Fibroblast of peridontal ligament (primary cell): ENCODE measurements around the gene SEMA5A.

Experiments
- DNase-seq: peaks from one replicate; pipeline ENCODE4 v3.0.0-alpha.2; 2010; ENCODE audit errors: extremely low read depth

Gene SEMA5A

DNA sequence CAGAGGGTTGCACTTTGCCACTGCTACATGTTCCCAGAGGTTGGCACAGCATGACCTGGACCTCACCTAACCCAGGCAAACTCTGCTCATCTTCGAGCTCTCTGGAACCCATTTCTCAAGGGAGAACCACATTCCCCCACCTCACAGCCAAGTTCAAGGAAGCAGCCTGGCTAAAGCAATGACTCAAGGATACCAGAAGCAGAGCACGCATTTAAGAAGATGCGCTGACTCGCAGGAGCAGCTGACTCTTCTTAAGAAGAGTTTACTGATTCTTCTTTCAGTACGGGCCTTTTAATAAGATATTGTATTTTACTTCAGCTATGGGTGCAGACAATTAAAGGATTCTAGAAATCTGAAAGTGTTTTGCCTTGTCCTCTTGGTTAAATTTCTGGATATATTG is 4.1 kb upstream of the SEMA5A start:
- DNase-seq, result no peak

DNA sequence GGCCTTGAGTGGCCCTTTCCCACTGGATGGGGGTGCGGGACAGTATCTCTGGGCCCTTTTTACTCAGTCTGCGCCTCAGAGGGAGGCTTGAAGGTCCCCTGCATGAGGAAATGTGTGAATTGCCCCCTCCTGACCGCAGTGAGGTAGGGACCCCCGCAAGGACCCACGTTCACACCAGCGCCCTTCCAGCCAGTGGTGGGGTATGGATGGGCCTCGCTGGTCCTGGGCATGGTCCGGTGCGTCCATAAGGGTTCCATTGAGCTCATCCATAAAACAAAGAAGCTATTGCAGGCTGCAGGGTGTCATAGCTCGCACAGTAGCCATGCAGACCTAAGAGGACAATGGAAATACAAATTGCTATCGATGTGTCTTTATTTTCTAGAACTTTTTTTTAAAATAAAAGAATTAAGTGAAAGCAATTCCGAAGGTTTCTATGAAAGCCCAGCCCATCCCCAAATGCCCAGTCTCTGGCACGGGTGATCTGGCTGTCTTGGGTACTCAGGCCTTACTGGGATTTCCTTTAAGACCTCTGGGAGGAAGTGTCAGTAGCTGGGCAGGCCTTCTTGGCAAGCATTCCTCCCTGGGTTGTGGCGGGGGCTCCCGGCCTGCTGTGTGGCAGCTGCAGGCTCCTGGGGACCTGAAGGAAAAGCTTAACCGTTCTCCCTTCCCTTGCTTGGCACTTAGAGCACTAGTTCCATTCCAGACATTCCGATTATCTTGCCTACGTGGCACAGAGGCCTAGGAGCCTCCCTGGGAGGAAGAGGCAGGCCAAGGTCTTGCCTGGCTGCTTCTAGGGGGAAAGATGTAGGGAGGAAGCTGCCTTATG is 1.5 kb upstream of the SEMA5A start:
- peak; percentile 66 for DNase-seq

DNA sequence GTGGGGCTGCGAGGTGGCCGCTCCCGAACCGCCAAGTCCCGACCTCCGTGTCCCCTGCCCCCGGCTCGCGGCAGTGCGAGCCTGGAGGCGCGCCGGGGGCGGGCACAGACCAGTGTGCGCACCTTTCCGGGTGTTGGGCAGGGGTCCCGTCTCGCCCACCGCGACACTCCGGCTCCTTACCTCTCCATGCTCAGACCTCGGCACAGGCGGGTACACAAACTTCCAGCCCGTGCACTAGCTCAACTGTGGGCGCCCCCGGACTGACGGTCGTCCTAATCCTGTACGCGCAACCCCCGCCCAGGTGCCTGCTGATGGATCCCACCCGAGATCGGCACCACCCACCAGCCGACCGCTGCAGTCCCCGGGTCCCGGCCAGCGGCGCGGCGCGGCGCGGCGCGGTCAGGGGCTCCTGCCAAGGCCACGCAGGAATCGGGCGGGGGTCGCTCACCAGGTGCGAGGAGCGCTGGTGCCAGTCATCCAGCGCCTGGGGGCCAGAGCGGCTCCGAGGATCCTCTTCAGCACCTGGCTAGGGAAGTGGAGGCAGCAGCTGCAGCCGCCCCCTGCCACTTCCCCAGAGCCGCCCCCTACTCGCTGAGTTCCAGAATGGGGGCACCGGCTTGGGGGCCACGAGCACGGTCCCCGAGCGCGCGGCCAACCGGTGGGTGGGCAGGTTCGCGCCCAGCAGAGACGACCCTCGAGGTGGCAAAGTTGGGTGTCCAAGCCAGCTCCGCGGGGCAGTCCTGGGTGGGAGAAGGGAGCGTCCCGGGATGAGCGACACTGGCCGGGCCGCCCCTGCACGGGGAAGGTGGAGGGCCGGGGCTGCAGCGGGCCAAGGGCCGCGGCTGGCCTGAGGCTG is 511 bp downstream of the SEMA5A start:
- no peak for DNase-seq

DNA sequence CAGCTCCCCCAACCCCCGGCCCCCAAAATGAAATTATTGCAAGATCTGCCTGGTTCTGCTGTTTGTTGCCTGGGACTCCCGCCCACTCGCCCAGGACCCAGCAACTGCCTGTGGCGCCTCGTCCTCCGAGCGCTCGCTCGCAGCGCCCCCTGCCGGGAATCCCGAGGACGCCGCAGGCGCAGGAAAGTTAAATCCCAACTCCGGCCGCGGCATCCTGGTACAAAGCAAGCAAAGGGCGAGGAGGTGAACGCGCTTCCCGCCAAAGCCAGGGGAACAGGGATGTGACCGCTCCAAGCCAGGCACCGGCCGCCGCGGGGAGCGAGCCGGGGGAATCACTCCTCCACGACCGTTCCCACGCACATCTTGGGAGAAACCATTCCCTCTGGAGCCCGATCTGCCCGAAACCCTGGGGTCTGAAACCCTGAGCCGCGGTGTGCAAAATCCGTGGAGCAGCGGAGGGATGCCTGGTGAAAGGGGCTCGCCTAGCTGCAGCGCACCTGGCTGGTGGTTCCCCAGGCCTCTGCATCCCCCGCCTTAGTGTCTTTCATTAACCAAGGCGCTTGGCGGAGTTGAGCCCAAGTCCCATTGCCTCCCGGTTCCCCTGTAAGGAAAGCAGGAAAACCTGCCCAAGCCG is 1.3 kb downstream of the SEMA5A start:
- DNase-seq, result peak; percentile 78

DNA sequence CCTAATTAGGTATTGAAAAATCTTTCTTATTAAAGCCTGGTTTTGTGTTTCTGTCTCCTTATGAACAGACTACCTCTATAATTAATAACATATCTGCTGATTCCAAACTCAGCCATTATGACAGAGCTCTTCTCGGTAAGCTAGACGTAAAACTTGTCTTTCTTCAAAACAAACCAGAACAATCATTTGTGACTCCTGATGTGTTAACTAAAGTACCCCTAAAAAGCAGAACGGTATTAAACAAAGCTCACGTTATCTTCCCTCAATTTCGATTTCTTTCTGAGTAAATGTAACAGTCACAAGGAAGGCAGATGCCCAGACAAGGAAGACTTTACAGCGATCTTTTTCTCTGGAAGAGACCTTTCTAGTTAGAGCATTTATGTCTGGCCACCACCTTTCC is 1.8 kb downstream of the SEMA5A start:
- DNase-seq, result peak; percentile 60

DNA sequence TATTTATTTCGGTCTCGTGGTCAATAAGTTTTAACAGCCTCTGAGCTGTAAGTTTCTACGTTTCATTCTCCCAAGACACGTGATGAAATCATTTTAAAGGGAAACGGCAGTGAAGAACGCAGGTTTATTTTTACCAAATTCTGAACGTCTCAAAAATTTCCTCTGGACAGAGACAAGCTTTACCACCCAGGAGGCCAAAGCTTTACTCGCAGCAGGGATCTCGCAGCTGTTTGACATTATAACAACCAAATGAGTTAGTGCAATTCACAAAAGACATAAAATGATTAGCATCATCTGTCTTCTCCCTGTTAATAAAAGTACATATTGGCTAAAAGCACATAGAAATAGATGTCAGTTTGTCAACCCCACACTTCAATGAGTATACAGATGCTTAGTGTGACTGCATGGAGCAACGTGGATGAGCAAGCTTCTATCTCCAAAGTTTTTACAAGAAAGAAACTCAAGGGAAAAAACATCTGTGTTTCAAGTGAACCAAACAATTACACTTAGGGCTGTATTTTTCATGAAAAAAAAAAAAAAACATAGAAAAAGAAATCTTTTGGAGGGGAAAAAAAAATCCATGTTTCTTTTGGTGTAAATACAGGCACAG is 2.5 kb downstream of the SEMA5A start:
- DNase-seq, result peak; percentile 68

DNA sequence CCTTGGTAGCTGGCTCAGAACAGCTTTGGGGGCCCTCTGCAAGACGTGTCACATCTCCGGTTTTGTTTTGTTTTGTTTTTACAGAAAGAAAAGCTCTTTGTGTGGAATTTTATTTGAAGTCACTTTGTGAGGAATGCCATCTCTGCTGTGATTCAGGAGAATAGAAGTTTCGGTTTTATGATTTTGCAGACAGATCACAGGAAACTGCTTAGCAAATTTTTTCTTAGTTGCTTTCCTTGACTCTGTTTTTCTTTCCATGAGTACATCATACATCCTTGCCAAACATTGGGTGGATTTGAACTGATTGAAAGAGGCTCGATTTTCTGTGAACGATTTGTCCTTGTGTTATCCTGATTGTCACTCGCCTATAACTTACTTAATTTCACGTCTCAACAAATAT is 5.1 kb downstream of the SEMA5A start:
- peak; percentile 73 for DNase-seq

DNA sequence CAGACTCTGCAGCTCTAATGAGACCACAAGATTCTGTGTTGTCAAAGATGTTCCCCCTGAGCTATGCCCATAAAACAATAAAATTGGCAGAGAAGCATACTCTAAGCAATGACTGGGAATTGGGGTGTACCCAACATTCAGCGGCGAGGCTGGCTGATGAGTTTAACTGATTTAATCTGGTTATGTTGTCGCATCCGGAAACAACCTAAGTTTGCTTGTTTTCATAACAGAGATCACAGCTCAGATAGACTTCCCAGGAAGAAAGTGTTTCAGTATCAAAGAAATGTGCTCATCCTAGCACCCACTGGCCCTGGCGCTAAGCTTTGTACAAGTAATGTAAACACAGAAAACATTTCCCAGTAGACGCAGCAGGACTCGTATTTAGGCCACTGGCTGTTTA is 7.4 kb downstream of the SEMA5A start:
- no peak for DNase-seq

DNA sequence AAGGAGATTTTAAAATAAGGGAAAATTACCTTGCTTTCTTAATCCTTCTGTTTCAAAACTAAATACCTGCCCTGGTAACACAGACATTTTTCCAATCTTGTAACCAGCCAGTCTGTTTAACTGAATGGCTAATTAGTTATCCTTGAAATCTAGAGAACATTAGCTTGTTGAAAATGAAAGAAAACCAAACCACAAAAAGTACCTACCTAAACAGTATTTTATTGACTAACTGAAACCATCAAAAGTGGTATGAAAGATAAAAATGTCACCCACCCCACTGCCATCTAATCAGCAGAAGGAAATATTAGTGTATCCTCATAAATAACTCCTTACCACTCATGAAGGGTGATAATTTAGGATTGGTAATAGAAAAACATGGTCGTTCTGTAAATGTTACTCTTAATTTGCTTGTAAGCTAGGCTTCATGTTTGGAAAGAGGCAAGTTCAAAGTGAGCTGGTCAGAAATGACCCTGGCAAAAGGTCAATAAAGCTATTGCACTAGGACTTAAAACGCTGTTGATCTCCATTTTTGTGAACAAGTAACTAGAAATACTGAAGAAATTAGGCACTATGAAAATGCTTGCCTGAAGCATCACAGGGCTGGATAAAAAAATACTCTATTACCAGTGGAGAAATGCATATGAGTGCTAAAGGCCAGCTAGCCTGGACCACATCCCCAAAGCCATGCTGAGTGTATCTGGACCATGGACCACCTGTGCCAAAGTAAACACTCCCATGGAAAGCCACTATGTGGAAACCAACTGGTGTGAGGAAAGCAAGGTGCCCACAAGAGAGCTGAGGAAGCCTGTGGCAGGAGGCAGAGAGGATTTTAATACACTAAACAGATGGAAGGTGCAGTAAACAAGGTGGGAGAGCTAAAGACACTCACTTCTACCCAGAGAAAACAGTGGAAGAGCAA is 8.4 kb downstream of the SEMA5A start:
- no peak for DNase-seq

DNA sequence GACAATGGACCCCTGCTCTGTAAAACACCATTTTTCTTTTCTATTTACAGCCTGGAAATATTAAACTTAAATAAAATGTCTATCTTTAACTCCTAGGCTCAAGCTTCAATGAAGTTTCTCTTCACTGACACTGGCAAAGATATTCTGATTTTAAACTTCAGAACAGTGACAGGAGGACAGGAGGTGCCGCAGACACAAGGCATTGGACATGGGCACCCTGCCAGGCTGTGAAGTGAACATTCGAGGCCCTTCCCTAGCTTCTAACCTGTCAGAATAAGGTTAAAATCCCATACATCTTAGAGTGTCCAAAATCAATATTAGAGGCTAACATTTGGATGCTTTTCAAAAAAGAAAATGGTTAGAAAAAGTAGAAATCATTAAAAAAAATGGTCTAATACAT is 9.2 kb downstream of the SEMA5A start:
- no peak for DNase-seq

DNA sequence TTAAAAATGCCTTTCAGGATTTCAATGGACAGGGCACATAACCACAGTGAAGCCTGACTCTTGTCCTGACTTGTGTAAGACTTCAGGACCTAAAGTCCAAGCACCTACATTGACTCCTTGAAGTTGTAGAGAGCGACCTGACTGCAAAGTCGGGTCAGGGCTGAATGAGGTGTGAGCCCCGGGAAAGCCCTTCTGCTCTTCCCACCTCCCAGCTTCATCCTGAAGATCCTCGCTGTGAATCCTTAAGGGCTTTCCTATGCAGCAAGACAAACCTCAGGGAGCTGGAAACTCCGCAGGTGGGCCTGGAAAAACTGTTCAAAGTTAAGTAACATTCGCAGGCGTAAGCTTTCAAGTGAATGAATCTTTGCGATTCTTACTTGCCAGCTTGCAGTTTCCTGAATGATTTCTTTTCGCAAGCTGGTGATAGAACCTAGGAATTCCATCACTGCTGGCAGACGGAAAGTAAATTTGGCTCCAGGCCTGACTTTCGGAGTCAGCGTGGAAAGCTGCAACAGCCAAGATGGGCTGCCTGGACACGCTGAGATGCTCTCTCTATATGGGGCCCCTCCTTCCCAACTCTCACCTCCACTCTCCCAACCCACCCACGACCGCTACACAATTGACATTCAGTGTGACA is 10.9 kb downstream of the SEMA5A start:
- no peak for DNase-seq

DNA sequence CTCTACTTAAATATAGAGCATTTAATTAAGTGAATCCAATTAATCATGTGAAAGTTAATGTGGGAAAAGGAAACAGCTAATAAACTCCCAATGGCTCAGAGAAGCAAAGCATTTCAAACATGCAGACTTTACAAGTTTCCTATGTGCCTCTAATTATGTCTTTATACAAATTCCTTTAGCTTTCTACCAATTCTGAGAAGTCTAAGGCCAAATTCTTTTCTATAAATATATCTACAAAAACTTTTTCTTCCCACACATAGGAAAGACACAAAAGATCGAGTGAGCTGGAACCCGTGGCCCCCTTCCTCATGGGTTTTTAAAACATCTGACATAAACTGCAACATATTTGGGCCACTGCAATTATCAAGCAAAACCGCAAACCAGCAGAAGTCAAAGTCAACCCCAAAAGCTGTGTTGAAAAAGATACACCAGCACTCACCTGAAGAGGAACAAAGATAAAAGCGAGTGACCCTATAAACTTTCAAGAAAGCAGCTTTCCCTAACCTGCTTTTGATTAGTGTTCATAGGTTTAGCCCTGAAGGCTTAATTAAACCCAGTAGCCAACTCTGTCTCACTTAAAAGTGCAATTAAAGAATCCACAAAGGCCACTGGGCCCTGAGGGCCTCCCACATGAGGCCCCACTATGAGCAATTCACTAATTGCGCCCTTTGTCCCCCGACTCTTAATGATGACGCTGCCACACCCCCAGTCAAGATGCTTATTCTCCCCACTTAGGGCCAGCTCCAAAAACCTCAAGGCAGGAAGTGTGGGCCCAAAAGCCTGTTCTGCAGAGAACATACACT is 12.1 kb downstream of the SEMA5A start:
- peak; percentile 51 for DNase-seq

DNA sequence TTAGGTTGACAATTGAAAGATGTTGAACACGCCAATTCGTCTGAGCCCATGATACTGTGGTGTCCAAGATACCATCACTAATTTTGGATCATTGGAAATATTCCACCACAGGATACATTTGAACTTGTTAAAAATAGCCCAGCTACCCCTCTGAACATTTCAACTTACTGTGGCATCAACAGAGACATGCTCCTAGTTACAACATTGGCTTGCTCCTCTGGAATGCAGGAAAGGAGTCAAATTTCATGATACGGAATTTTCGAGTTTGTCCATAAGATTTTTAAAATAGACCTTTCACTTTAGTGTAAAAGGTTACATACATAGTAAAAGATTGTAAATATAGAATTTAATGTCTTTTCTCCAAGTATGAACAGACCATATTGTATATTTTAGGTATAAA is 12.8 kb downstream of the SEMA5A start:
- peak; percentile 68 for DNase-seq

DNA sequence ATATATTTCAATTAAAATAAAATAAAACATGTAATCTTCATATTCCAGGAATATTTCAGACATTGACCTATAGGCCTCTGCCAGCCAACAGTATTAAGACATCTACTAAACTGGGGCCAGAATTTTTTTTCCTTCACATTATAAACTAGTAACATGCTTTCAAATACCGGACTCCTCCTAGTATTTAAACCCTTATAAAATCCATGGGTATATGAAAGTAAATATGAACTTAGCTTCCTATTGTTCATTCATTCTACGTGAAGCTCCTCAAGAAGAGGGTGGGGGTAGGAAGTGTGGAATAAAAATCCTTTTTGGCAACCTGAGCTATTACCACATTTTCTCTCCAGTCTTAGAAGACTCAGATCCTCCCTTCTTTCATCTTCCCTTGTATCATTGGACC is 16.4 kb downstream of the SEMA5A start:
- DNase-seq, result no peak

DNA sequence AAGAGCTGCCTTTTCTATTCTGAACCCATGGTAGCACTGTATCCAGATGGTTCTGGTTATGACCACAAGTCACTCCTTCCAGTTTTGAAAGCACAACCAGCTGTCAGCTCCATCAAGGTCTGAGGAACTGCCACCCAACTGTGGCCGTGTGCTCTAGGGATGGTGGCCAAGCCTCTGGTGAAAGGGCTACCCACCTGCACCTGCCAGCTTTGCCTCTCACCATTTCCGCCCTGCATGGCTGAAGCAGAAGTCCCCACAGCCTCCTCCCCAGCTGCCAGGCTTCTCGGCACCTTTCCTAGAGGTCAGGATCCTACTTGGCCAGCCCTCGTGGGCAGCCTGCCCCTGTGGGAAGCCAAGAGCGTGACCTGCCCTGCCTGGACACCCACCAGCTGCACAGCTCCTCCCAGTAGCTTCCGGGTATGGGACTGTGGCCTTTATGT is 16.8 kb downstream of the SEMA5A start:
- DNase-seq, result peak; percentile 66

DNA sequence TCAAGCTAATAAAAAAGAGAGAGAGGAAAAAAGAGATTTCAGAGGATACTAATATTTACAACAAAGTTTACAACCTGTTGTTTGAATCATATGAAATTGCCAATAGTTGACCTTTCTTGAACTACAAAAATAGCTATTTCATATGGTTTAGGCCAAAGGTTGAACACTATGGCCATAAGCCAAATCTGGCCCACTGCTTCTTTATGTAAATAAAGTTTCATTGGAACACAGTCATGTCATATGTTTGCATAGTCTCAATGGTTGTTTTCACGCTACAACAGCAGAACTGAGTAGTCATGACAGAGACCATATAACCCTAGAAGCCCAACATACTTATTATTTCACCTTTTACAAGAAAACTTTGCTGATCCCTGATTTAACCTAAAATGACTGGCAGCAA is 20.9 kb downstream of the SEMA5A start:
- no peak for DNase-seq

DNA sequence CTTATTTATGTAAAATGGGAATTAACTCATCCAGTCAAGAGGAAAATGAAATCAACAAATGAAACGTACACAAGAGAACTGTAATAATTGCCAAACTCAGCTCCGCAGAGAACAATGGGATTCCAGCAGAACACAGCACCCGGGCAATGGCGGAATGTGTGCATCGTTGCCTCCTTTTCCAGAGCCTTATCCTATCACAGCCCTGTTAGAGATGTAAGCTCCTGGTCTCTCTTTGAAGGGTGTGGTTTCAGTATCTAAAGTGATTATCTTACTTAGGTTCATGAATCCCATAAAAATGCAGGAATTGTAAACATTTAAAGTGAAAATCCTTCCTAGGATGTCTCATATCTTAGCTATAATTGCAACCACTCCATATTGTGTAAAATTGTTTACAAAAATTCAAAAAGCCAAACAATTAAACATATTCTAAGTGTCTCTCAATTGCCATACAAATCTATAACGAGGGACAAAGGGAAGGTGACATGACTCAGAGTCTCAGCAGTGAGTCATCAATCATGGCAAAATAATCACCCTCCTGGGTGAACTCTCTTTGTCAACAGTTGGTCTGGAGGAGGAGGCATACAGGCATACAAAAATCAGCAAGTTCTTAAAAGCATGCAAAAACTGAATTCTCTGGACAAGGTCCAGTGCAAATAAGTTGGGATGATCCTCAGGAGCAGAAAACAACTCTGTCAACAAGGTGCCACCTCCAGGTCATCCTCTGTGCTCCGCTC is 22.6 kb downstream of the SEMA5A start:
- peak; percentile 44 for DNase-seq

DNA sequence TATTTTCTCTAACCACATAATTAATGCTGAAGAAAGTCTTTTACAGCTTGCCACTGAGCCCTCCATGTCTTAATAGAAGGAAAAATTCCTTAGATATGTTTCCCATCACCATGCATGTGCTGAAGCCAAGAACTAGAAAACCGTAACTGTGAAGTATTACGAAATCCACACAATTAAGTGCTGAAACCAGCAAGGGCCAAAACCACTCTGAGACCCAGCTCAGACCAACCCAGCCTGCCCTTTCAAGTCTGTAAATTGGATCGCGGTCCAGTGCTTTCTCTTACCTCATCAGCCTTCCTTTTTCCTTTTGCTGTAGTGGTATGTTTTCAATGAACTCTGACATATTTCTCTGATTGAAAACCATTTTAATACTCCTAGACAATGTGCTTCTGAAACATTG is 26.3 kb downstream of the SEMA5A start:
- DNase-seq, result peak; percentile 46

DNA sequence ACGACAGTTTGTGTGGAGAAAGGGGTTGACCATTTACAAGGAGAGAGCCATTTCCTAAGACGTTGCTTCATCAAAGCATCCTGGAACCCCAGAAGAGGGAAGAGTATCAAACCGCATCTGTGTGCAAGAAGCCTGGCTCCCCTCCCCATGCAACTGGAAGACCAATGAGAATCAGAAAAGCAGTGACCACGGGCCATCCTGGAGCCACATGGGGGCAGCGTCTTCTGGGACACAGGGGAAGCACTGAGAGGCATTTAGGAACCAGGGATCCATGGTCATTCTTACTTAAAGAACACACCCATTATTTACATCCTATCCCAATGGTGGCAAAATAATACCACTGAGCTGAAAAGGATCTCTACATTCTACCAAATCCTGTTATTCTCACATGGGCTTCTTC is 29.3 kb downstream of the SEMA5A start:
- no peak for DNase-seq
